ENCODE measurements around the gene MYF5.
"Not testable (repeated sequence)": the region's sequence is repeated elsewhere in the genome, so short reads cannot be mapped to it uniquely, and the experiment has no call there.

MYF5 gene

DNA sequence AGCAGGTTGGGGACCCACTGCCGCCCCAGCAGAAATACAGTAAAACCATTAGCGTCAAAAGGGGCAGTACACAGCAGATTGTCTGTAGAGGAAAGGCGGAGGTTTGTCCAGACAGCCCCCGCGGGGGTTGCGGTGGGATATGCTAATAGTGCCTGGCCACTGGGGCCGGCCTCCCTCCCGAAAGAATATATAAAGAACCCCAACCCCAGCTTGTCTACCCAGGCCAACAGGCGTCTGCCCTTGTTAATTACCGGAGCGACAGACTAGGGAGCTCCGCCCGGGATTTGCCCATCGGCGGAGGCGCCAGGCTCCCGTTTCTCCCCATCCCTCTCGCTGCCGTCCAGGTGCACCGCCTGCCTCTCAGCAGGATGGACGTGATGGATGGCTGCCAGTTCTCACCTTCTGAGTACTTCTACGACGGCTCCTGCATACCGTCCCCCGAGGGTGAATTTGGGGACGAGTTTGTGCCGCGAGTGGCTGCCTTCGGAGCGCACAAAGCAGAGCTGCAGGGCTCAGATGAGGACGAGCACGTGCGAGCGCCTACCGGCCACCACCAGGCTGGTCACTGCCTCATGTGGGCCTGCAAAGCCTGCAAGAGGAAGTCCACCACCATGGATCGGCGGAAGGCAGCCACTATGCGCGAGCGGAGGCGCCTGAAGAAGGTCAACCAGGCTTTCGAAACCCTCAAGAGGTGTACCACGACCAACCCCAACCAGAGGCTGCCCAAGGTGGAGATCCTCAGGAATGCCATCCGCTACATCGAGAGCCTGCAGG lies at the start of gene MYF5:
MYF5 (plus strand) TSS at position 217 of the 774 bp plus-strand sequence; CDS start at position 369, 152 bp downstream.
- no peak for DNase-seq

DNA sequence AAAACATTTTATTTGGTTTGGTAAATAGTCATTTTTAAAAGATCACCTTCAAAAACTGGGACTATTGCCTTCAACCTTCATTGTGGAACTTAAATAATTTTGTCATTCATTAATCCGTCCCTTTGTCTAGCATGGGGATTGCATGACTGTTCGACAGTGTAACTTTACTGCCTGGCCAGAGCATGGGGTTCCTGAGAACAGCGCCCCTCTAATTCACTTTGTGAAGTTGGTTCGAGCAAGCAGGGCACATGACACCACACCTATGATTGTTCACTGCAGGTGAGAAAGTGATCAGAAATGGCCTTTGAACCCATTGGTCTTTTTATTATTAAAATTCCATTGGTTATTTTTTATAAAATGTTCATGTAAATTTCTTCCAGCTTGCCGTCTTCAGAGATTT lies 46.5 kb upstream of the MYF5 start:
- no peak for DNase-seq

DNA sequence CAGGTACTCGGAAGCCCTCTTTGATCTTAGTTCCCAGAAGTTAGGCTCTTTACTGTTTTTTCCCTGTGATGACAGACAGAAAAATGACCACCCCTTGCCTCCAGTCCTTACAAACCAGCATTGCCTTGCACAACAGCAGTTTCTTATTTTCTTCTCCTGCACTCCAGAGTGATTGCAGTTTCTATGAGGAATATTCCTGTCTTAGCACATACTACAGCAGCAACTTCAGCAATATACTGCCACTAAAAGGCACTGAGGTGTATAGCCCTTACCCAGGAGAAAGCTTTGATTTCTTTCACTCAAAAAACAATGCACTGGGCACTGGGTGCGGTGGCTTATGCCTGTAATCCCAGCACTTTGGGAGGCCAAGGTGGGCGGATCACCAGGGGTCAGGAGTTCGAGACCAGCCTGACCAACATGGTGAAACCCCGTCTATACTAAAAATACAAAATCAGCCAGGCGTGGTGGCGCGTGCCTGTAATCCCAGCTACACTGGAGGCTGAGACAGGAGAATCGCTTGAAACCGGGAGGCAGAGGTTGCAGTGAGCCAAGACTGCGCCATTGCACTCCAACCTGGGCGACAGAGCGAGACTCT lies 40.6 kb upstream of the MYF5 start:
- DNase-seq = not testable (repeated sequence)

DNA sequence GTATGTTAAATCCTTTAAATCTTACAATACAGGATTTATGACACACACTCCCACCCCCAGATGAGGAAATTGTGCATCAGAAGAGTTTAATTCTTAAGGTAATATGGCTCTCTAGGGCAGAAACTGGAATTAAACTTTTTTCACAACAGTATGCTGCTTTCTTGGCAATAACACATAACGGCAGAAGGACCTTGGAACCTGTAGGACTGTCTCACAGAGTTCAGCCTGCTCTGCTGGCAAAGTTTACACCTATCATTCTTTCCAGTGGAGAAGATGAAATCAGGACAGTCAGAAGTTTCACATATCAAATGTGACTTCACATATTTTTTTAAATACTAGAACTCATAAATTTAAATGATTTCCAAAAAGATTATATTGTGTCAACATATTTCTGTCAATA lies 39.9 kb upstream of the MYF5 start:
- no peak for DNase-seq

DNA sequence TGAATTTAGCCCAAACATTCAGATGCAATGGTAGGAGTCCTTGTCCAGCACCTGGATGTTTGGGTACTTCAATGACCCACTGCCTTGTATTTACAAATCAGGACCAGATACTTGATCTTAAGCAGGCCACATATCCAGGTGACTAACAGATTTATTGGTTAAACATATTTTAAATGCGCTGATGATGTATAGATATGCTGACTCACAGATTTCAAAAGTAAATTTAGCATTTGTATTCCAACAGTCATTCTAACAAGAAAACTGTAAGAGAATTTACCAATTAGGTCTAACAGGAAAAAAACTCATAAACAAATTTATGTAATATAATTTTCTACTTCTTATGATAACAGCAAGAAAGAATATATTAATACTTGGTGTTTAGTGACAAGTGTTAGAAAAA lies 38.7 kb upstream of the MYF5 start:
- no peak for DNase-seq

DNA sequence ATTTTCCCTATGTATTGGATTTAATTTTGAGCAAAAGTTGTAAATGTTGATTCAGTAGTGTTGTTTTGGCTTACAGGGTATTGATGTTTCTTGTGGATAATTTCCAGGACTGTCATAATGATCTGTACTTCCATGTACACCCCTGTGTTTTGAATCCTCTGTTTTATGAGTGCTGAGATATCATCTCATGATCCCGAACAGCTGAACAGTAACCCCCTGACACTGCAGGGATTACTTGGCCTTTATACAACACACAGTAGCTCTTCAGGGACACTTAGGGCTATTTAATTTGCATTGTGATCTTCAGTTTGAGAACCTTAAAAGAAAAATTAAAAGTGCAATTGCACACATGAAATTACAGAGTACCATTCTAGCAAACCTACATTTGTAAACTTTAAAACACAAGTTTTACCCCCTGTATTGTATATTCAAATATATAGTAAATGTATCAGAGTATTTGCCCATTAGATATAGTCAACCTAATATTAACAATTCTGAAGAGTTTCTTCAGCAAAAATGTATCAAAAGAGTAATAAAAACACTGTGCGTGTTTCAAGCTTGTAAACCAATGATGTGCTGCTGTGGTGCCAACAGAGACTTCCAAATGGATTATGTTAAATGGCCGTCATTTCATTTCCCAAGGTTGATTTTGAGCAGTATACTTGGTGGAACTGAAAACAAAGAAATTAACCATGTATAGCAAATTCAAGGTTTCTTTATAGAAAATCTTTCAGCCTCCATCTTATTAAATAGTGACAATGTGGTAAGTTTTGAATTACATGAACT lies 37.2 kb upstream of the MYF5 start:
- DNase-seq = no peak

DNA sequence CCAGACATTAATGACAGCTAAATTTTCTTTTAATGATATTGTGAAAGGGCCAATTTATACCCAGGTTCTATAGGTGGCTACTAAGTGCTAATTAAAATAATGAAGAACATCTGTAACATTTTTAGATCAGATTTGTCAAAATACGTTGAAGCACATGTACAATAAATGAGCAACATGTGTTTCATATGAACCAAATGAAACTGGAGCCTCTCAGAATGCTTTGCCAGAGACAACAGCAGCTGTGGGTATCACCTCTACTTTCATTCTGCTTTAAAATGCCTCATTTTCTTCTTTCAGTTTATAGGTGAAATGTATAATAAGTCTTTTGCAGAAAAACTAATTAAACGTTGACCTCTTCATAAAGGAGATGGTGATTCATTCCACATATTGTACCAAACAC lies 35.4 kb upstream of the MYF5 start:
- no peak for DNase-seq

DNA sequence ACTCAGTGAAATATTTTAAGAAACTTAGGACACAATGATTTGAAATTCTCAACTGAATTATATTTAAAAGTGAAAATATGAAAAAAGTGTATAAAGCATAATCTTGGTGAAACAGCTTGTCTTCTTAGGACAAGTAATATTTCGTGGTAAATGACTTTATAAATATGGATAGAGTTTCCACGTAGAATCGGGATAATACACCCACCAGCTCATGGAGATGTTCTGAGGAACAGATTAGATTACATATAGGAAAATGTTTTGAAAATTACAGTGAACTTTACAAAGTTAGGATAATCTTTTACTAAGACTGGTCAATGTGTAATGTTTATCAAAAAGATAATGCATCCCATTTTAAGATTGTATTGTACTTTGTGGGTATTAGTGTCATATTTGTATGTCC lies 34.9 kb upstream of the MYF5 start:
- no peak for DNase-seq

DNA sequence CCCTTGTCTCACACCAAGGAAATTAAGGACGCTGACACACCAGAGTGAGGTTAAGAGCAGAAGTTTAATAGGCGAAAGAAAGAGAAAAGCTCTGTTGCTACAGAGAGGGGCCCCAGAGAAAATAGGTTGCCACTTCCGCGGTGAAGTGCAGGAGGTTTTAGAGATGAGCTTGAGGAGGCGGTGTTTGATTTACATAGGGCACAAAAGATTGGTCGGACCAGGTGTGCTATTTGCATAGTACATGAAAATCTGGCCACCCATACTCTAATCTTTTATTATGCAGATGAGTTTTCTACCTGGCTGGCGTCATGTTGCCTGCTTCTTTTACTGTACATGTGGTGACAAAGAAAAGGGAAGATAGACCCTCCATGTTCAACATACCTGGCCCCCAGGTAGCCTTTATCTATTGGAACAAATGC lies 32.6 kb upstream of the MYF5 start:
- DNase-seq = no peak

DNA sequence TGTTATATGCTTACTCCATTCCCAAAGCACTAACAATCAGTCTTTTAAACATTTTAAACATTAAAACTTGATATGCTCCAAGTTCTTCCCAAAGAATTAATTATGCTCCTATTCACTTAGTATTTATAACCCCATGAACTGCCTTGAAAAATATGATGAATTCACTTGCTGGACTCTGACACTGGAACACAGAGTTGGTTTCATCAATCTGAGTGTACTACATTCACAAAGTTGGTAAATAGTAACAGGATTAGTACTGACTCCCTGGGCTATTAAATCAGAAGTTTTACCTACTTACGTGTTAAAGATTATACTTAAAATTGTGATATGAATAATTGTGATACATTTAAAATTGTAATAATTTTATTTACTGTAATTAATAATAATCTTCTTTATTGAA lies 26.6 kb upstream of the MYF5 start:
- DNase-seq = no peak

DNA sequence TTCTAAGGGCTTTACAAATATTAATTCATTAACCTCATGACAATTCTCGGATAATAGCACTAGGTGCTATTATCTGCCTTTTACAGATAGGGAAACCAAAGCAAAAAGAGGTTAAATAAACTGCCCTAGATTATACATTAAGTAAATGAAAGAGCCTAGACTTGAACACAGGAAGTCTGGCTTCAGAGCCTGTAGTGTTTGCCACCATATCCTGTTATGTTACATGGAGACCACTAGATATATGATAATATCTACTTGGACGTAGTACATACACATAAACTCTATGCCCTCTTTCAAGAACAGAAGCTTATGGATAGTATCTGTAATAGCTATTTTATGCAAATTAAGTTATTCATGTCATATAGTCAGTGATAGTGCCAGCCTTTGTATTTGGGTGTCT lies 26.2 kb upstream of the MYF5 start:
- no peak for DNase-seq

DNA sequence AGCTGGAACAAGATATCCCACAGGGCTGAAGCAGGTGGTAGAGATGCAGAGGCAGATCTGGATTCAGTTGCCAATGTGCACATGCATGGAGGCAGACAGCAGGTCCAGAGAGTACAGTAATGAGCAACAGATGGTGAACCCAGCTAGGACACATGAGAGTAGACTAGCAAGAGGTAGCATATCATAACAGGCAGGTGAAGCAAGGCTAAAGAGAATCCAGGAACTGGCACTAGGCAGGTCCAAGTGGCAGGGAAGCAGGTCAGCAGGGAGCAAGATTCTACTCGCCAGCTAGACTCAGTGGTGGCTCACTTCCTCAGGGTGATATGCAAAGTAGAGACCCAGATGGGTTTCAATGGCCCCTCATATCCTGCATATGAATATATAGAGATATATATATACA lies 24.6 kb upstream of the MYF5 start:
- no peak for DNase-seq

DNA sequence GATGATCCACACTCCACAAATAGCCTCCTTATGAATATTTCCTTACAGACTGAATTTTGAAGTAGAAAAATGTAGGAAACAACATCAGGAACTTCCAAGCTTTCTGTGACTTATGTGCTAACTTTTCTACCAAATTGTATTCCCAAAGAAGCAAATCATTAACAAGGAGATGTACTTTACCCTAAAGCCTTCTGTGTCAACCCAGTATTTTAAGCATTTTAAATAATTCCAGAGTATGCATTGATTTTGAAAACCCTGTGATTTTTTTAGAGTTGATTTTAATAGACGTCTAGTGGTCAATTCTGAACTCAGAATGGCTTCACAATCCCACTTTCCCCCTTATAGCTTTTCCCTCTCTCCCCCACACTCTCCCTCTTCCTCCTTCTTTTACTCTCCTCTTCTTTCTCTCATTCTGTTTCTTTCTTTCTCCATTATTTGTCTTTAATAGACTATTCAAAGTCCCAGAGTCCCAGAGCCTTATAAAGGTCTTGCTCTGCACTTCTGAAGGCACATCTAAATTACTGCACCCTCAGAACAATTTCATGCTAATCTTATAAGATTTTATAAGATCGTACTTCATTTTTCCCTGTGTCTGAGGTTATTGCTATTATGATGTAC lies 19.3 kb upstream of the MYF5 start:
- no peak for DNase-seq

DNA sequence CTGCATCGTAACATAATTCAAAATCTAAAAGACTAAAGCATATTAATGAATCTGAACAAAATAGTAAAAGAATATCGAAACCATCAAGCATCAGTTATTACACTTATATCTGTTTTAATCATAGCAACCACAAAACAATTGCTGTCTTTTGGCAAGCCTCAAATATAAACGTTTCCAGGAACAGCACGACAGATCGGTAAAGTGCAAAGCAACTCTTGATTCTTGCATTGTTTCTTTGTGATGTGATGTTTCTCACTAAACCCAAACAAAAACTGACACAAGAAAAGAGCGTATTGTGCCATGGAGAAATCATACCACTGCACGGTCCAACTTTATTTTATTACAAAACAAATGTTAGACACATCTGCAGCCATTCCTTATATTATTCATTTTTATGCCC lies 18.5 kb upstream of the MYF5 start:
- DNase-seq = no peak

DNA sequence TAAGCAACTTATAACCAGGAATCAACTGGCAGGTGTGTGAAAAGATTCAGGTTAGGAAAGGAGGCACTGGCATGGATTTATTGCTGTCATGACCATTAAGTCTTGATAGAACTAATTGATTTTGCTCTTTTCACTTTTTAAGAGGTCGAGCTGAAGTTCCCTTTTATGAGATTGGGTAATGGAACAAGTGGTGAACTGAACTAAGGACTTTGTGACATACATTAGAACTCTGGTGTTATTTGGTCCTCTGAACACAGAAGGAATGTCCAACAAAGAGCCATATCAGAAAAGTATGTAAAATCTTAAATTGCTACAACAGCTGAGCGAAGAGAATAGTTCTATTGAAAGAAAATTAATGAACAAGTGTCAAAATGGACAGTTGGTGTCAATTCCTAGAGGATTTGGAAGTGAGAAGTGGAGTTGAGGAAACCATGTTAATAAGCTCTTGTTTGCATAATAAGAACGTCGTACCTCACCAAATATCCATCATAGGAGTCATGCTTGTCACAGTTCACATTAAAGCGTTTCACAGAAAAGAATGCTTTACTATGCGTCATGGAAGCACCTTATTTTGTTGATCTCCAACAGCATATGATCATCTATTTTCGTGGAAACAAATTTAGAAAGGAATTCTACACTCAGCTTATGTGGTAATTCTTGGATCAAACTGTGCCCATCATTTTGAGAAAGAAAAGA lies 17.7 kb upstream of the MYF5 start:
- no peak for DNase-seq

DNA sequence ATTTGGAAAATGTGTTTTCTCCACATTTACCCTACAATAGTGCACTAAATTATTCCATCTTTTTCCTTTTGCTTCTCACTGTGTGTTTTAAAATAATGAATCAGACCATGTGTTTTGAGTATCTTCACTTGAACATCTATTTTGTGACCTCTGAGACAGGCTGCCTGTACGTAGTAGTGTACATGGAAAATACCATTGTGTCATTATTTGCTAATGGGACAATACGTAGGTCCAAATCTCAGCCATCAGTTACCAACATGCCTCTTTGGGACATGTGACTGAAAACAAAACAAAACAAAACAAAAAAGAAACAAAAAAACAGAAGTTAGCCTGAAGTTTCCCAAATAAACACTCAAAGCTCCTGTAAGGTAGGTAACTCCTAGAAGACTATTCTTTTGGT lies 16.4 kb upstream of the MYF5 start:
- no peak for DNase-seq

DNA sequence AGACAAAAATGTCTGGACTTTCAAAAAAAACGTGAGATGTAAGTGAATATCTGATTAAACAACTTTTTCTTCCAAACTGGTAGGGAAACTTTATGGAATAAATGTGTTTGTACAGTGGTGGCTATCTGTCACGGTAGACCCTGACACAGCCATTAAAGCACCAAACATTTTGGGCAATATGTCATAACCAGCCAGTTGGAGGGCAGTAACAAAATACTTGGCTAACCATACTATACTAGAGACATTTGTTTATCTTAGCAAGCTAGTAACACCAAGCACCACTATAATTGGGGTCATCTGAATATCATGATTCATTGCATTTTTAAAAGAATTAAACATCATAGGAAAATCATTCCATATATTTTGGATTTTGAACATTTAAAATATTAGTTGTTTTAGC lies 15.3 kb upstream of the MYF5 start:
- DNase-seq = no peak

DNA sequence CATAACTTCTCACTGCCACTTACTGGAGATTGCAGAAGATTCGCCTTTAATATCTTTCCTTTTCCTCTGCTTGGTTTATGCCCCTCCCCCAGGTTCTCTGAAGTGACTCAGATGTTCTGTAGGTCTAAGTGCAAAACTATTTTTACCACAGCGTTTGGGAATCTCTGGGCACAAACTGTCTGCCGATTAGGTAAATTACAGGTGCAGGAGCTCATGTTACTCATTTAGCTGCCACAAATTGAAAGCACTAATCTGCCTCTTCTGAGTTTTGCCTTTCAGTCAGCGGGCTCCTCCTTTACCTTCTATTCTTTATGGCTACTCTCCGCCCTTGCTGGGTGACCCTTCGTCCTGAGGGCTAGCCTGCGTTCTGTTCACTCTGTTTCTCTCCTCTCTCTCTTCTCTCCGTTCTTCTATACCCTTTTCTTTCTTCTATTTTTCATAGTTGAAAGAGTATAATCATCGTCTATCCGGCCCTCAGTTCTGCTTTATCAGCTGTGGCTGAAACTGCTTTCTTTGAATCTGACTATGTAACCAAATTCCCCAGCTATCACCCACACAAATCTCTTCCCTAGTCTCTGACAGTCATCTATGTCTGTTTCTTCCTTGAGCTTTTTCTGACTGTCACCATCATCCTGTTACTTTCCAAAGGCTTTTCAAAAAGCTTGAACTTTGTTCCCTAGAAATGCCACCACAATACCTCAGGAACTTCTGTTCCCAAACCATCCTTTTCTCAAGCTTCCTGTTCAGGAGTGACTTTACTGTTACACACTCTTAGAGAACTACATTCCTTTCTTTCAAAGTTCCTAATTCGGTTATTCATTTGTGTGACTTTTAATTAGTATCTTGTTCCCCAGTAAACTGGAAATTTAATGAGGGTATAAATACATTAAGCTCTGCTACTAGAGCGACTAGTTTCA lies 13.6 kb upstream of the MYF5 start:
- no peak for DNase-seq

DNA sequence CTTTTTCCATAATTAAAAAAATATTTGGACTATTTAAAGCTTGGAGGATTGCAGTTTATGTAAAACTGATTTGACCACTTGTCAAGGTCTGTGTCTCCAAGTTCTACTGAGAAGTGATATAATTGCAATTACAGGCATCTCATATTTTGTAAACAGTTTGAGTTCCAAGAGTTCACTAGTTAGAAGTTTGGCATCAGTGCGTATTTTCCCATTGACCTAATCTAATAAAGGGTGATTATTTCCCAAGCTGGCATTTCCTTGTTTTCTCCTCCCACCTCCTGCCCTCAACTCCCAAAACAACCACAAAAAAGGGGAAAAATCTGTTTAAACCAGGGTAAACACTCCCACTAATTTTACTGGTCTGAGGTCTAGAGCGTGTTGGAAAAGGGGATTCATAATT lies 12.3 kb upstream of the MYF5 start:
- no peak for DNase-seq

DNA sequence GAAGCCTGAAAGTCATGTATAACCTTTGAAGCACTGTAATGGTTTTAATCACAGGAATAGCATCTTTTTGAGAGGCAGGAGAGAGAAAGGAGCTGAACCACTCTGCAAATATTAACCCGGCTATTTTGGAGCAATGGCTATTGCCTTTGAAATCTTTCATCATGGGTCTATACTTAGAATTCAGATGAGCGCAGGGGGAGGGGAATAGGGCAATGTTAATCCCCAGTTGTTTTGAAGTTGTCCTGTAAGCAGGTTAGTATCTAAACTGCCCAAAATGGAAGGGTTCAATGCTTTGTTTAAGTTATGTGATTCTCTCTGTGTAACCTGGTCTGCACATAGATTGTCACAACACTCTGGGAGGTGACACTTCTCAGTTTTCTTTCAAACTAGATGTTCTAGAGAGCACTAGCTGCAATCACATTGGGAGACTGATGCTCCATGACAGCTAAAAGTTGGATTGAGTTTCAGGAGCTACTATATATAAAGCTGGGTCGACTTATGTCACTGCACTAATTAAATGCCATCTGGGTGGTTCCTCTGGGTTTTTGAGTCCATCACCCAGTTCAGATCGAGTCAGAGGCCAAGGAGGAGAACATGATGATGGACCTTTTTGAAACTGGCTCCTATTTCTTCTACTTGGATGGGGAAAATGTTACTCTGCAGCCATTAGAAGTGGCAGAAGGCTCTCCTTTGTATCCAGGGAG lies 9.4 kb upstream of the MYF5 start, which contains the start of gene MYF6:
MYF6 (plus strand) TSS at position 509 of the 704 bp plus-strand sequence; CDS start at position 595, 86 bp downstream.
- DNase-seq = no peak

DNA sequence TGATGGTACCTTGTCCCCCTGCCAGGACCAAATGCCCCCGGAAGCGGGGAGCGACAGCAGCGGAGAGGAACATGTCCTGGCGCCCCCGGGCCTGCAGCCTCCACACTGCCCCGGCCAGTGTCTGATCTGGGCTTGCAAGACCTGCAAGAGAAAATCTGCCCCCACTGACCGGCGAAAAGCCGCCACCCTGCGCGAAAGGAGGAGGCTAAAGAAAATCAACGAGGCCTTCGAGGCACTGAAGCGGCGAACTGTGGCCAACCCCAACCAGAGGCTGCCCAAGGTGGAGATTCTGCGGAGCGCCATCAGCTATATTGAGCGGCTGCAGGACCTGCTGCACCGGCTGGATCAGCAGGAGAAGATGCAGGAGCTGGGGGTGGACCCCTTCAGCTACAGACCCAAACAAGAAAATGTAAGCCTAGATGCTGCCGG lies 8.9 kb upstream of the MYF5 start:
- no peak for DNase-seq

Measured in CD4-positive, alpha-beta T cell treated with Interferon gamma for 1 hour (primary cell).